Left ventricle myocardium superior (tissue), 1 donor: ENCODE measurements around the gene UBE2F. TPM values are rescaled to one million over a fixed set of nuclear protein-coding genes. Genes with fewer than 3 reads are reported as not detected.

Experiments
- ATAC-seq: fragments of 200-7000 bp; cut with Tn5 transposase; one replicate; pipeline ENCODE4 v1.9.1; 2020; ENCODE audit warnings: mild to moderate bottlenecking, moderate library complexity
- DNase-seq: peaks from one replicate; pipeline ENCODE4 v3.0.0-alpha.2; 2020
- intact Hi-C: fragments of 100-400 bp; cut with micrococcal nuclease; formaldehyde crosslinking; loops from one replicate; pipeline ENCODE4 v1.11.0; 2022
- long read RNA-seq: library from polyadenylated mRNA; unstranded; transcript quantifications from one replicate; pipeline ENCODE4 v2.0.0, GENCODE V29; 2021
- total RNA-seq: library from RNA; stranded (reverse); fragmentation: NEBNext Ultra II Directional; extraction: Animal tissue kit (Norgen Biotek cat#: 25700); gene quantifications from one replicate; pipeline ENCODE4 v1.2.1, GENCODE V29; 2021
- donor health status: DM: no; HTN: yes; CAD: no; lungs with severe emphysema.

Gene UBE2F
- total RNA-seq: 67.7 TPM
- long read RNA-seq, transcript UBE2F-201 (10 exons, 2,009 nt): major isoform, 82 of 116 reads
- long read RNA-seq, partial matches to known transcripts: 13 of 116 reads
- long read RNA-seq, other reads (novel, unspliced or antisense): 16 of 116 reads

DNA sequence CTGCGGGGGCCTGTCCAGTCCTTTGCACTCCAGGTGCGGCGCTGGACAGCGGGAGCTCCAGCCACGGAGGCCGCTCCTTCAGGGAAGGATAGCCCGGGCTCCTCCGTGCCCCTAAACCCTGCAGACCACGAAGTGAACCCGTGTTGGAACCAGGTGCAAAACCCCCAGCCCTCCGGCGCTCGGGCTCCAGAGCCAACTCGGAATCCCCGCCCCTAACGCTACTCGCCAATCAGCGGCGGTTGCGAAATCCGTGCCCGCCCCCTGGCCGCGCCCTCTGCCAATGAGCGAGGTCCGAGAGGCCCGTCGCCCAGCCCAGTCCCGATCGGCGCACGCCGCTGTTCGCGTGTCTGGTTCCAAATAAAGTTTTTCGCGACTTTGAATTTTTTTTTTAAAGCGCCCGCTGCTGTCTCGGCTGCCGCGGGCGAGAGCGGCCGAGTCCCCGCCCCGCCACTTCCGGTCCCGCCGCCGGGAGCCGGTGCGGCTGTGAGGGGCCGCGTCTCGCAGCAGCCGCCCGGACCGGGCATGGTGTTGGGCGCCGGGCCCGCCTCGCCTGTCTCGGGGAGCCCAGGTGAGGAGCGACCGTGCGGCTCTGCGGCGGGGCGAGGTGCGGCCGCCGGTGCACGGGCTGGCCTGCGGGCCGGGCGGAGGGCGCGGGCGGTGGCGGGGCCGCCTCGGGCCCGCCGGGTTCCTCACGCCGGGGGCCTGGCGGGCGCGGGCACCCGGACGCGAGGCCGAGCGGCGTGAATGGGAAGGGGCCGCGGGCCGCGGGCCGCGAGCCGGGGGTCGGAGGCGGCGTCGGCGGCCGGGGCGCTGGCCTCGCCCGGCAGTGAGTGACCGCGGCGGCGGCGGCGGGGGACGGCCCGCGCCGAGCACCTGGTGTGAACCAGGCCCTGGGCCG is at the start of gene UBE2F:
Gene UBE2F (plus strand): TSS at position 450 of the 898 bp plus-strand sequence. CDS start 6,094 bp downstream, outside the sequence.
- ATAC-seq (peak; percentile 98), DNase-seq (peak; percentile 98)
- intact Hi-C loops: no loop called here

GRCh38 chr2:237917696-237918374 is 49.0 kb upstream of the UBE2F start:
- ATAC-seq: no peak
- no peak for DNase-seq
- intact Hi-C loops: no loop called here

DNA sequence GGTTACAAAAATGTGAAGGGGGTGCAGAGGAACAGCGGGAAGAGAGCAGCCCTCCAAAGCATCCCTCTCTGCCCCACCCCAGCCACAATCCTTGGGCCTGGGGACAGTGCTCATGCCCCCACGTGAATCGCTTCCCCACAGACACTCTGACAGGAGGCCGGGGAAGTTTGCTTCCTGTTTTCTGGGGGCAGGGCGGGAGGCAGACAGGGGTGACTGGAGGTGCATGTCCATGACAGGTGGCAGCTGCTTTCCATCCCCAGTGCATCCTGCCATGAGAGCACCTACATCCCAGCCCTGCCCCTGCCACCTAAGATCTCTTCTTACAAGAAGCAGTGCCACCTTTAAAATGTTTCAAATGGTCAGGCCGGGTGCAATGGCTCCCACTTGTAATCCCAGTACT is 47.2 kb upstream of the UBE2F start:
- ATAC-seq: no peak
- intact Hi-C loops: no loop called here
- DNase-seq: no peak

DNA sequence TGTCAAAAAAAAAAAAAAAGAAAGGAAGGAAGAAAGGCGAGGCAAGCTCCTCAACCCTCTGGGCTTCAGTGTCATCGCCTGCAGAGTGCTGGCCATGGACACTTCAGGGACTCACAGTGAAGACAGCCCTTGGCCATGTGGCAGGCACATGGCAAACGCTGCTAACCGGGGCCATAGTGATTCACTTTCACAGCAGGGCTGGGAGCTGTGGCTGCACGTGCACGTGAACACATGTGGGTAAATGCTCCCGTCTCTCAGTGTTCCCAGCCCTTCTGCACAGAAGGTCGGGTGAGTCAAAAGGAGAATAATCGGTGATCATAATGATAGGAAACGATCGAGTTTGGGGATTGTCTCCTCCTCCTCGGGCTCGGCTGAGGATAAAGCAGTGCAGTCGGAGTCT is 46.1 kb upstream of the UBE2F start:
- intact Hi-C loops: no loop called here
- DNase-seq: no peak
- ATAC-seq: no peak

DNA sequence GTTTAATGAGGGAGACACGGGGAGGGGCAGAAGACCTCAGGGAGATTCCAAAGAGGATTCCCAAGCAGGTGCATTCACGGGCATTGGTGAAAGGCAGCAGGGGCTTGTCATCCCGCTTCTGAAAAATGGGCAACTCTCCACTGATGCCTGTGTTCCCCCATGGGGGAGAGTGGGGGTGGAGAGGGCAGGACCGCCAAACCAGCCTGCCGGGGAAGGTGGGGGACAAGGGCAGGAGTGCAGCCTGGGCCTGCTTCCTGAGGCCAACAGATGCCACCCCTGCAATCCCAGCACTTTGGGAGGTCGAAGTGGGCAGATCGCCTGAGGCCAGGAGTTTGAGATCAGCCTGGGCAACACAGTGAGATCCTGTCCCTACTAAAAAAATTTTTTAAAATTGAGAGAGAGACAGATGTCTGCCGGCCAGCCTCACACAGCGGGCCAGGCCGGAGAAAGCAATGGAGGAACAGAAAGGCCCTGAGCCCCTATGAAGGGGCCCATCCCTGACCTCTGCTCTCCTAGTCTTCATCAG is 44.8 kb upstream of the UBE2F start:
- intact Hi-C loops: no loop called here
- DNase-seq (no peak), ATAC-seq (no peak)

GRCh38 chr2:237922641-237923361 is 44.0 kb upstream of the UBE2F start:
- peak; percentile 16 for ATAC-seq
- no peak for DNase-seq
- intact Hi-C loops: no loop called here

DNA sequence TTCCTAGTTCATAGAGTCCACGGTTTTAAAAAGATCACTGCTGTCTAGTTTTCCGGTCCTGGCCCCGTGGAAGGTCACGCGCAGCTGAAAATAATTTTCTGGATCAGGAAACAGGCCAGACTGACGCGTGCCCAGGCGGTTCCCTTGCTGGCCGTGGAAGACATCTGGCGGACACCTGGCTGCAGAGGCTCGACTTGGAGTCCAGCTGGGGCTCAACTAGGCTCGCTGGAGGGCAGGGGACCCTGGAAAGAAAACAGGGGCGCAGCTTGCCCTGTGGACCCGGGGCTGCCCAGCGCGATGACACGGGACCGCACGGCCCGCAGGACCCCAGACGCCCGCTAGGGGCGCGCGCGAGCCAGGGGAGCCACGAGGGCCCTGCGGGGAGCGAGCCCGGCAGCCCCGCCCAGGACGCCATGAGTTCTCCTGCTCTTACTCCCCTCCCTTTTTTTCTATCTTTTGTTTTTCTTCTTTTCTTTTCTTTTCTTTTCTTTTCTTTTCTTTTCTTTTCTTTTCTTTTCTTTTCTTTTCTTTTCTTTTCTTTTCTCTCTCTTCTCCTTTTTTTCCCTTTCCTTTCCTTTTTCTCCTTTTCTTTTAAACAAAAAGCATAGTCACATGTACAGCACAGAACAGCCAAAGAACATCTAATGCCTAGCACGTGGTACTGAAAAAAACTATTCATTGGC is 43.2 kb upstream of the UBE2F start:
- DNase-seq (peak; percentile 87), ATAC-seq (peak; percentile 95)
- intact Hi-C loops: no loop called here

DNA sequence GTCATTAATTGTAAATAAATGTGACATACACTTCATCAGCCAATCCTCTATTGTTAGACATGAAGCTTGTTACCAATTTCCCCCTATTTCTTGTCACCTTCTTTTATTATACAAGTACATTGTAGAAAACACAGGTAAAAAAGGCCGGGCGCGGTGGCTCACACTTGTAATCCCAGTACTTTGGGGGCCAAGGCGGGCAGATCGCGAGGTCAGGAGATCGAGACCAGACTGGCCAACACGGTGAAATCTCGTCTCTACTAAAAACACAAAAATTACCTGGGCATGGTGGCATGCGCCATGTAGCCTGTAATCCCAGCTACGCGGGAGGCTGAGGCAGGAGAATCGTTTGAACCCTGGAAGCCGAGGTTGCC is 42.7 kb upstream of the UBE2F start:
- no peak for ATAC-seq
- no peak for DNase-seq
- intact Hi-C loops: no loop called here

DNA sequence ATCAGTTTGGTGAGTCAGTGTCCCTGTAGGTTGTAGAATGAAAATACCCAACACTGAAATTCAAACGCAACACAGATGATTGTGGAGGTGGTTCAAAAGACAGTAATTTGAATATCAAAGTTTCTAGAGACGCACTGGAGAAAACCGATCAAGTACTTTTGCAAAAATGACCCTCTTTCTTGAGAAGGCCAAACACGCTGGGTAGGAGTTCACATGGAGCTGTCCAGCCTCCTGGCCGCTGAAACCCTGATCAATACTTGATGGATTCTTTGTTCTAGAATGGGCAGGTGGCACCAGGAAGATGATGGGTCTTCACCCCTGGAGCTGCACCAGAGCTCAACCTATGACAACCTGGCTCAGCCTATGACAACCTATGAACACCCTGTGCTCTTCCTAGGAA is 39.7 kb upstream of the UBE2F start:
- intact Hi-C loops: no loop called here

DNA sequence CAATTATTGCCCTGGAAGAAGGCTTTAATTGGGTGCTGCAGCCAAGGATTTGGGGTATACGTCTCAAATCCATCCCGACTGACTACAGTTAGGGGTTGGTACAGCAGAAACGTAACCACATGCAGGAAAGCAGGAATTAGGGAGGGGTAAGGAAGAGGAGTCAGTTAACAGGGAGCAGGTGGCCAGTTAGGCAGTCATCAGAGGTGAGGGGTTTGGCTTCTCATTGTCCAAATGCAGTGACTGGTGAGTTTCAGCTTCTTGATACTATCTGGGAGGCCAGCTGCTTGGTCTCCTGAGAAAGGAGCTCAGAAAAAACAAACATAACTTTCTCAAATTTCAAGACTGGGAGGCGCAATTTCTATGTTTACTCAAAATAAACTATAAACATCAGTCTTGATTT is 38.8 kb upstream of the UBE2F start:
- no peak for DNase-seq
- ATAC-seq: no peak
- intact Hi-C loops: no loop called here

More for the DNA sequence above, 39.7 kb upstream of the UBE2F start:
- no peak for ATAC-seq
- DNase-seq: no peak

- DNase-seq: no peak
- intact Hi-C loops: no loop called here
- ATAC-seq: no peak
These were observed 36.8 kb upstream of the UBE2F start for GRCh38 chr2:237929979-237930378.

DNA sequence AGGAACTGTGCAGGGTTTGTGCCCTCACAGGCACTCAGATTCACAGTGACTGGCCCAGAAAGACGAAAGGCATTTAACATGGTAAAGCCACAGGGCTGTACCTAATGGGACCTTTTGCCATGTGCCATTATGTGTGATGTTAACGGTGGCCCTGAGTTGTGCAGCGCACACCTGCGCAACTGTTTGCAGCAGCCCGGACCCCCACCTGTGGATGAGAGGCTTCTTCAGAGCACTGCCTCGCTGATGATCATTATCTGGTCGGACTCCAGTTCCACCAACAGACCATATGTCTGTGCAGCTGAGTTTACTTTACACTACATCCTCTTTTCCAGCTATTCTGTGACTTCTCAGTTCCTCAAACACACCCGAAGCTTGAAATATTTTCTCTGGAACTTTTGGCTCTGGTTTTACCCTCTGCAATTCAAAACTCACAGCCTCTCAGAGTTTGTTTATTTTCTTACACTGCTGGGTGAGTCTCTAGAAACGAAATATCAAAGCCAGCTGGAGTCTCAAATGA is 35.6 kb upstream of the UBE2F start:
- DNase-seq (no peak), ATAC-seq (no peak)
- intact Hi-C loops: no loop called here

DNA sequence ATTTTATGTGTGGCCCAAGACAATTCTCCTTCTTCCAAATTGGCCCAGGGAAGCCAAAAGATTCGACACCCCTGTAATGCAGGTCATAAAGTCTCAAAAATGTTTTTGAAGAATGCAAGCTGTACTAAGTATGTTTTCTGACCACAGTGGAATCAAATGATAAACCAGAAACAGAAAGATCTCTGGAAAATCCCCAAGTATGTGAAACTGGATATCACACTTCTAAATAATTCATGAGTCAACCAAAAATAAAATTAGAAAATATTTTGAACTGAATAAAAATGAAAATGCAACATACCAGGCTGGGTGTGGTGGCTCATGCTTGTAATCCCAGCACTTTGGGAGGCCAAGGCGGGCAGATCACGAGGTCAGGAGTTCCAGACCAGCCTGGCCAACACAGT is 34.1 kb upstream of the UBE2F start:
- DNase-seq (no peak), ATAC-seq (no peak)
- intact Hi-C loops: no loop called here

DNA sequence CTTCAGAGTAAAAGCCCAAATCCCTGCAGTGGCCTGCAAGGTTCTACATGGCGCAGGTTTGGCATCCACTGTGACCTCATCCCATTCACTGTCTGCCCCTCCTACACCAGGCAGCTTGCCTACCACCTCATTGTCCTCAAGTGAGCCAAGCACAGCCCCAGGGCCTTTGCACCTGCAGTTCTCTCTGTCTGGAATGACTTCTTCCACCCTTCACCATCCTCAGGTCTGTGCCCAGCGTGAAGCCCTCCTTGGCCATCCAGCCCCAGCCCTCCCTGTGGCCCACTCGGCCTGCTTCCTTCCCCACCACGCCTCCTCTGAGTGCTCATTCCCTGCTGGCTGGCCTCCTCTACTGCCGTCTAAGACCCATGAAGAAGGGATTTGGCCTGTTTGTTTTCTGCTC is 32.6 kb upstream of the UBE2F start:
- intact Hi-C loops: no loop called here
- ATAC-seq (no peak), DNase-seq (no peak)

DNA sequence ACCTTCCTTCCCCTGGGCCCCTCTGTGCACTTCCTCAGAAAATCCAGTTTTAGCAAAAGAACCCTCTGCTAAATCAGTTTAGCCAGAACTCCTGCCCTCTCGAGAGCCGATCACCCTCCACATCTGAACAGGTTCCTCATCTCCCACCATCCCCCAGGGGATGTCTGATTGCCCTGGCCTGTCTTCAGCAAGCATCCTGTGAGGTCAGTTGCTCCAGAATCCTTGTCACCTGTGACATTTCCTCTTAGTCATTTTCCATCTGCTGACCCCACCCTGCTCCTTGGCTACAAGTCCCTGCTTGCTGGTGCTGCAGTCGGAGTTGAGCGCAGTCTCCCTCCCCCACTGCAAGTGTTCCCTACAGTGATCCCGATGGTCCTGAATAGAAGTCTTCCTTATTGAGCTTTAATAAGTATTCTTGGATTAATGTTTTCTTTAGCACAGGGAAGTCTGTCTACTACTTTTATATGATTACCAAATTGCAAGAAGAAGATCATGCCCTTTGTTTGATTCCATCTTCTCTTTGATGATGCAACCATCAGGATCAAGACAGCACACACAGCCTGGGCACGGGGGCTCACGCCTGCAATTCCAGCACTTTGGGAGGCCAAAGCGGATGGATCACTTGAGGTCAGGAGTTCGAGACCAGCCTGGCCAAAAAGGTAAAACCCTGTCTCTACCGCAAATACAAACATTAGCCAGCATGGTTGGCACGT is 30.9 kb upstream of the UBE2F start:
- intact Hi-C loops: no loop called here
- ATAC-seq (peak; percentile 57), DNase-seq (no peak)

DNA sequence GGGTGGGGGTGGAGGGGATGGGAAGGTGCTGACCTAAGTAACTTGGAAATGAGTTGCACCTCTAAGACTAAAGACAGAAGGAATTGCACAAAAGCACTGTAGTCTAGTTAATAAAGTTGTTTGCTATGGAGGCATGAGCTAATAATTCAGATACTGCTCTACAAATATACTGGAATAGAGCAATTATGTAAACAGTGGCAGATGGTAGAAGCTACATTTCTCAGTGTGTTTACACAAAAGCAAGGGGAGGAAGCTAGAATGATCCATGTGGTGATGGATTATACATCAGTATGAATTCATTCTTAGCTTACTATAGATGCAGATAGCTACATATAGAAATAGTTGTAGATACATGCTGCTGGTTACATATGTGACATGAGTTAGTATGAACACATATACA is 27.6 kb upstream of the UBE2F start:
- no peak for DNase-seq
- intact Hi-C loops: no loop called here
- ATAC-seq: no peak

DNA sequence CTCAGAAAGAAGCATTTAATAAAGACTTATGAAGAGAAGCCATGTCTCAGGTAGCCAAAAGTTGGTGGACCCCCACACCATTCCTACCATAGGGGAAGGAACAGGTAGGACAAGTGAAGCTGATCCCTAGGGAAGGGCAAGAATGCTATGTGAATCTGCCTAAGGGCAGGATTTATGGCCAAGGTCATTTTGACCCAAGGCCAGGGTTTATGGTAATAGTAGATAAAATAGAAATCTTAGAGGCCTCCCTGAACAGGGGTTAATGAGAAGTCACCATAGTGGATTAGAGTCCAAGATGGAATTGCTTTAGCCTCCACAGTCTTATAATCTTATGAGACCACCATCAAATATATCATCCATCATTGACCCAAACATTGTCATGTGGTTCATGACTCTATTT is 26.0 kb upstream of the UBE2F start:
- ATAC-seq (no peak), DNase-seq (no peak)
- intact Hi-C loops: no loop called here

GRCh38 chr2:237941239-237941638 is 25.6 kb upstream of the UBE2F start:
- intact Hi-C loops: no loop called here
- no peak for ATAC-seq
- DNase-seq: no peak
